NCI-H128 (cell line): ENCODE data around the gene PPARA.
"Not testable (repeated sequence)": the region's sequence is repeated elsewhere in the genome, so short reads cannot be mapped to it uniquely, and the experiment has no call there.

Experiments used
- DNase-seq: peaks from one replicate; lab custom pipeline; 2025; ENCODE audit not compliant: unreplicated experiment; lab: John Stamatoyannopoulos, UW

PPARA gene

GRCh38 chr22:46240506-46240905, 90.2 kb downstream of the PPARA start:
- no peak for DNase-seq

DNA sequence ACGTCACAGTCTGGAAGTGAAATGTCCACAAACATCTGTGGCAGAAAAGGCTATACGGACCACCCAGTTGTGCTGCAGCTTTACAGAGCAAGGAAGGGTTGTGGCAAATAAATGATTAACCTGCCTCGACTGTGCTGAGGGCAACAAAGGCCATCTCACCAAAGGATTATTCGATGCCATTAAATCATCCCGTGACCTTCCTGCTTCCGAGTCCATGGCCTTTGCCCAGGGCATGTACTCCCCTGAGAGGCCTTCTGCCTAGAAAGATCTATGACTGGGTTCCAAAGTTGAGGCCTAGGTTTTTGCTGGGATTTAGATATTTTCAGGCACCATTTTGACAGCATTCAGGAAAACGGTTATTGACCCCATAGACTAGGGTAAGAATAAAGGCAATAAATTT, 90.6 kb downstream of the PPARA start:
- no peak for DNase-seq

DNA sequence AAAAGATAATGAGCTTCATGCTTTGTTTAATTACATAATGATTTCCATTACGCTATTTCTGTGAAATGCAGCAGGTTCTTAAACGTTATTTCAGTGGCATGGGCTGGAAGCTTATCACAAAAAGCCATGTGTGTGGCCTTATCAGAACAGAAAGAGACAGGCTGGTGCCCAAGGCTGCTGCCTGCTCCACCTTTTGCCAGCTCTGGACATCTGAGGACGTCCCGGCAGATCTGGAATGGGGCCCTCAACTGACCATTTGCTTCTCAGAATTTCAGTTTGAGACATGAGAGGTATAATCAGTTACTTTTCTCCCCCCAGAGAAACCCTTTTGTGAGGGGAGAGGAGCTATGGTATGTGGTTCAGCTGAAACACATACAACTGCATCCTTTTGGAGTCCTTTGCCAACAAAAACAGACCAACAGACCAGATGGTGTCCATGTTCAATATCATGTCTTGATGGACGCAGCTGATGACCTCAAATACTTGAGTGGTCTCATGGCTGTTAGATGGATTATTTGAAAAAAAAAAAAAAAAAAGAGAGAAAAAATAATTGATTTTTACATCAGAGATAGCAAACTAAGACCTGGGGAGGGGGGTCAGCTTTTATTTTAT, 91.2 kb downstream of the PPARA start:
- no peak for DNase-seq

- no peak for DNase-seq
These were observed 91.8 kb downstream of the PPARA start for GRCh38 chr22:46242076-46242475.

DNA sequence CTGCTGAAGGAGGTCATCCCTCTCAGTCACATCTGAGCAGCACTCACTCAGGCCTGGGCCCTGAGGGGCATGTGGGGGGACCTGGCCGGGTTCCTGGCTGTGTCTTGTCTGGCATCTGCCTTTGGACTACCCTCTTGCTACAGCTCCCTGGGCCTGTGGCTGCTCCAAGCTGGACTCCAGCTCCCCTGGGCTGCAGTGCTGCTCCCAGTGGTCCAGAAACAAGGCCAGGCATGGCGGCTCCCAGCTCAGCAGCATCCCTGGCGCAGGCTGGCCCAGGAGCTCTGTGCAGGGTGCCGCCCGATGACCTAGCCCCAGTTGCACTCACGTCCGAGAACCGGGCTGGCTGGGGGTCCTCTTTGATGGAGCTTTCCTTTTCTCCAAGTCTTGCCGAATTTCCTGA, 94.4 kb downstream of the PPARA start:
- DNase-seq, result no peak

- DNase-seq, result no peak
These were observed 95.2 kb downstream of the PPARA start for GRCh38 chr22:46245511-46245910.

- DNase-seq, result no peak
These were observed 95.9 kb downstream of the PPARA start for GRCh38 chr22:46246178-46246577.

DNA sequence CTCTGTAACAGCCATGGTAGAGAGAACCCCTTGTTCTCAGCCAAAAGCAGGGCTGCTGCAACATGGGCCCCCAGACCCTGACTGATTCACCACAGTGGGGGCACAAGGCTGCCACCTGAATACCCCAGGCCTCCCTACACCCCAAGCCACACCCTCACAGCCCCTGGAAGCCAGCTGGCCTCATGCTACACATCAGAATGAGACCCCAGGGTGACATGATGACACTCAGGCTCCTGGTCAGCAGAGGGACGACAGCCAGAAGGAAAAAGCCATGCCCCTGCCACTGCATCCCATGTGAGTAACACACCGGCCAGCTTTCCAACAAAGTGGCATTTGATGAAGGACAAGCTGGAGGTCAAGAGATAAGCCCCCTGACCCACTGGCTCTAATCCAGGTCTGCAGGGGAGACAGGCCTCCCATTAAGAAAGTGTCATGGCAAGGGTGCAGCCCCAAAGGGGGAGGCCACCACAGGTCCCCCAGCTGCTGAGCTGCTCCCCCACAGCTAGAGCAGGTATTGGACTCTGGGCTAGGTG, 97.2 kb downstream of the PPARA start:
- no peak for DNase-seq

DNA sequence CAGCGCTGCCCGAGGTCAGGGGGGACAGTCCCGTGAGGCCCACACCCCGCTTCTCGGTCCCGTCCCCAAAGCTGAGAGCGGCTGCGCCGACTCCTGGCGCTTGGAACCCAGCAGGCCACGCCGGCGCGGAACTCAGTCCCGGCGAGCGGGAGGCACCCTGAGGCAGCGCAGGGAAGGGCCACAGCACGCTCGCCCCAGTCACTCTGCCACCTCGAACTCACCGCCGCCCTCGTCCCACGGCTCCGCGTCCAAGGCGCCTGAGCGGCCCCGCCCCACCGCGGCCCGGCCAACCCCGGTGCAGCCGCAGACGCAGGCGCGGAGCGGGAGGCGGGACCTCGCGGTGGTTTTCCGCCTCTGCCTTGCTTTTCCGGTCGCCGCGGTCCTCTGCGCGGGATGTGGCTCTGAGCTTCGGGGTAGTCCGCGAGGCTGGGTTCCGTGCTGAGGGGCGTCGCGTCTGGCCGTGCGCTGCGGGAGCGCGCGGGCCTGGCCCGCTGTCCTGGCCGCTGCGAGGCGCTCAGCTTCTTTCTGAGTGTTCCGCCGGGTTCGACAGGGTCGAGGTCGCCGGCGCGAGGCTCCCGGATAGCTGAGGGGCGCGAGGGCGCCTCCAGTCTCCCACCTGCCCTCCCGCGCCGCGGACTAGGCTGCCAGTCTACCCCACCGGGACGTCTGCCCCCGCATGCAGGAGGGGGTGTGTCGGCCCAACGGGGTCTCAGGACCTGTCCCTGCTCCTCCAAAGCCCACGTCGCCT, 99.9 kb downstream of the PPARA start, which contains the start of gene CDPF1:
Gene CDPF1 (minus strand): TSS at position 259 of the 748 bp plus-strand sequence. CDS start 2,009 bp downstream, outside the sequence.
- peak; percentile 24 for DNase-seq

GRCh38 chr22:46250783-46251125, 100.4 kb downstream of the PPARA start:
- DNase-seq, result no peak

GRCh38 chr22:46251266-46251665, 100.9 kb downstream of the PPARA start:
- DNase-seq, result no peak

DNA sequence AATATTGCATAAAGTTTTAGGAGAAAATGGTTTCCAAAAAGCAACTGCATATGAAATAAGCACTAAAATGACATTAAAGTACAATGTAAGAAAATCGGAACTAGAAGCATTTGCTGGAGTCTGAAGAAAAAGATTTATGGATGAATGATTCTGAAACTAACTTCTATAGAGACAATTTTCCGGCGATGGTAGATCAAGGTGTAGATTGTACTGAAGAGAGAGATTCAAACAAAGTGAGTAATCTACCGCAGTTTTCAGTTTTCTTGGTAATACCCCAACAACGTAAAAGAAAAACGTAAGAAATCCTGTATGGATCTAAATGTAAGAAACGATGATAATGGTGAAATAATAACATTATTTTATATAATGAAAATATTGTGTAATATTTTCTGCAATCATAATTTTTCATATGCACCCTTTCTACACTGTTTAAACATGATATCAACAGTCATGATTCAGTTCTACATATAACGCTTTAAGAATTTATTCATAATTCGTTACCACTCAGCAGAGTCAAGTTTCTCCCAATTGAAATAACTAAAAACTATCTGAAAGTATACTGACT, 101.6 kb downstream of the PPARA start:
- DNase-seq, result no peak

DNA sequence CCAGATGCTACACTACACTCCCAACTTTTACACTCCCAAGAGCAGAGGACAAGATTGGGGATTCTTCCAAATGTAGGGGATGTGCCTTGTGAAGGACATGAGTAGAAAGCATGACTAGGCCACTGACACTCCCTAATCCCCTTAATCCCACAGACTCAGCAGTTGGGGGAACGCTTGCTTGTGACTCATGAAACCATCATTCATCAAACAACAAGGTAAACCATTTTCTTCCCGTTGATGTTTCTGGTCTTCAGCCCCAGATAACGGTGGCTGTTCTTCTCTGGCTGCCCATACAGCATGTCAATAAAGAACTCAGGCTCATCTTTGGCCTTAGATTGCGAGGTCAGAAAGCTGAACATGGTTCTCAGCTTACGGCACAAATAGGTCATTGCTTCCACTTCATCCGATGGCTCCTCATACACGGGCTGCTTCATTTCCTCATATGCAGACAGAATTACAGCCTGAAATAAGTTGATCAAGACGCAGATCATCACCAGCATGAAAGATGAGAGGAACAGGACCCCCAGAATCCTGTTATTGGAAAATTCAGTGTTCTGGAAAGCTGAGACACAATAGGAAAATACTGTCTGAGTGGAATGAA, 106.1 kb downstream of the PPARA start:
- no peak for DNase-seq

GRCh38 chr22:46259374-46259773, 109.0 kb downstream of the PPARA start:
- DNase-seq, result no peak

DNA sequence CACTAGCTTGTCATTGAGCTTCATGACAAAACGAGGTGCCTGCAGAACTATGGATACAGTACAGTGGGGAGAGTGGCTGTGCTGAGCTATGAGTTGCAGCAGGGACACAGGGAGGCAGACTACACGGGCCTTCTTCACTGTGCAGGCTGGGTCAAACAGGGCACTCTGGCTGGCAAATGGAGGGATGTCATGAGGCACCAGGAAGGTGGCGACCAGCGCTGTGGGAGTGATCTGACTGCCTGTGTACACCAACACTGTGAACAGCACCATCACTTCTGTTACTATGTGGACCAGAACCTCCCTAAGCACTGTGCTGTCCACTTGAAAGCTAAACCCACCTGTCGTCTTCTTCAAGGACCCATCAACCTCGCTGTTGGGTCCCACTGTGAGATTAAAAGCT, 109.7 kb downstream of the PPARA start:
- DNase-seq, result no peak

DNA sequence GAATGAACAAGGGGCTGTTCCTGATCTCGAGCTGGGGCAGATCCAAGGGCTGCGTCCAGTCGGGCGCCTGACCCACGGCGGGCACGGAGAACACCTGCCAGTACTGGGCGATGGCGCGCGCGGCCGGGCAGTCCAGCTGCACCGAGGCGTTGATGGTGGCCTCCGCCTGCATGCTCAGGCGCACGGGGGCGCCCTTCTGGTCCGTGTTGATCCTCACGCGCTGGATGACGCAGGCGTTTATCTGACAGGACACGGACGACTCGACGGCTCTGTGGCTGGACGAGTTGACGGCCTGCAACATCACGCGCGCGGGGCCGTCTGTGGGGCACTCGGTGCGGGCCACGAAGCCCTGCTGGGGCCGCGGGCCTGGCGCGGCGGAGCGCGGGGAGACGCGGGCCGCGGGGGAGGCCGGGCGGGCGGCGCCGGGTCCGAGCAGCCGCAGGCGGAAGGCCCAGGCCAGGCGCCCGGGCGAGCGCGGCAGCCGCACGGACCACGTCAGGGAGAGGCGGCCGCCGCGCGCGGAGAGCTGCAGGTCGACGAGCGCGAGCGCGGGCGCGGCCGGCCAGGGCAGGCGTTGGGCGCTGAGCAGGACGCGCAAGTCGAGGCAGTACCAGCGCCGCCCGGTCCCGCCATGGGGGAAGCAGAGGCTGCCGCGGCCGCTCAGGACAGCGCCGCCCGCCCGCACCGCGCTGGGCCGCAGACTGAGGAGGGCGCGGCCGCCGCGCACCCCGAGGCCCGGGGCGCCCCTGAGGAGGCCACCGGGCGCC, 112.3 kb downstream of the PPARA start:
- DNase-seq, result no peak

- no peak for DNase-seq
These were observed 112.9 kb downstream of the PPARA start, which contains the start of gene PKDREJ for GRCh38 chr22:46263216-46263590. Gene PKDREJ, minus strand, starts transcription at chr22:46263343. Its CDS starts 21 bp downstream, at chr22:46263322.

DNA sequence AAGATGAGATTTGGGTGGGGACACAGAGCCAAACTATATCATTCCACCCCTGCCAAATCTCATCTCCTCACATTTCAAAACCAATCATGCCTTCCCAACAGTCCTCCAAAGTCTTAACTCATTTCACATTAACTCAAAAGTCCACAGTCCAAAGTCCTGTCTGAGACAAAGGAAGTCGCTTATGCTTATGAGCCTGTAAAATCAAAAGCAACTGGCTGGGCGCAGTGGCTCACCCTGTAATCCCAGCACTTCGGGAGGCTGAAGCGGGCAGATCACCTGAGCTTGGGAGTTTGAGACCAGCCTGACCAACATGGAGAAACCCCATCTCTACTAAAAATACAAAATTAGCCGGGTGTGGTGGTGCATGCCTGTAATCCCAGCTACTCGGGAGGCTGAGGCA, 114.2 kb downstream of the PPARA start:
- DNase-seq, result not testable (repeated sequence)

- not testable (repeated sequence) for DNase-seq
These were observed 115.3 kb downstream of the PPARA start for GRCh38 chr22:46265627-46266026.

GRCh38 chr22:46267431-46268279, 117.3 kb downstream of the PPARA start, which contains the start of gene TTC38:
Gene TTC38, plus strand, starts transcription at chr22:46268008. Its CDS starts 32 bp downstream, at chr22:46268040.
- DNase-seq, result no peak
